H1 (cell line): Measurements from ENCODE around the gene SHISA9. TPM values are rescaled to one million over a fixed set of nuclear protein-coding genes. Genes with fewer than 3 reads are reported as not detected.

ENCODE experiments used
- CTCF ChIA-PET: fragments of 300-600 bp; sonication (Branson Sonifier 250); formaldehyde crosslinking; loops from one replicate; lab custom pipeline; 2021; ENCODE audit not compliant: partially characterized antibody; lab: Charles Lee
- POLR2A ChIA-PET: fragments of 300-600 bp; sonication (Branson Sonifier 250); formaldehyde crosslinking; loops from one replicate; lab custom pipeline; 2021; ENCODE audit warnings: inconsistent platforms; ENCODE audit not compliant: partially characterized antibody; lab: Charles Lee
- DNase-seq, 2 experiments: peaks; one replicate each; pipeline versions ENCODE4 v3.0.0 to v3.0.0-alpha.2; 2010 to 2022; ENCODE audit warnings: low spot score in 2 of 2, low read depth in 1 of 2, mixed read lengths in 1 of 2
- FAIRE-seq: peaks from 2 replicates; lab custom pipeline; 2011; peaks lifted over from hg19 to GRCh38; lab: Jason Lieb, UNC
- H2AFZ ChIP-seq: 2 replicates; pipeline ENCODE4 v1.8.1; 2012; ENCODE audit warnings: low read length, inconsistent platforms
- H2AK5ac ChIP-seq: 2 replicates; pipeline ENCODE4 v1.6.1; 2013; ENCODE audit warnings: low read depth, low read length
- H2BK120ac ChIP-seq: replicated peaks from 2 replicates; pipeline ENCODE3; 2013; ENCODE audit warnings: low read depth, low read length, inconsistent platforms
- H2BK12ac ChIP-seq: 2 replicates; pipeline ENCODE4 v1.6.1; 2013; ENCODE audit warnings: low read depth, low read length
- H2BK15ac ChIP-seq: 2 replicates; pipeline ENCODE4 v1.6.1; 2013; ENCODE audit warnings: low read length
- H2BK20ac ChIP-seq: 2 replicates; pipeline ENCODE4 v1.6.1; 2013; ENCODE audit warnings: low read length
- H2BK5ac ChIP-seq: 2 replicates; pipeline ENCODE4 v1.6.1; 2013; ENCODE audit warnings: low read depth, low read length
- H3K14ac ChIP-seq: 2 replicates; pipeline ENCODE4 v1.6.1; 2013; ENCODE audit warnings: inconsistent platforms; ENCODE audit not compliant: insufficient read length
- H3K18ac ChIP-seq: 2 replicates; pipeline ENCODE4 v1.6.1; 2013; ENCODE audit warnings: low read length; ENCODE audit errors: extremely low read depth
- H3K23ac ChIP-seq: 2 replicates; pipeline ENCODE4 v1.6.1; 2013; ENCODE audit warnings: inconsistent platforms; ENCODE audit not compliant: insufficient read length
- H3K23me2 ChIP-seq: 2 replicates; pipeline ENCODE4 v1.6.1; 2013; ENCODE audit warnings: low read depth, low read length
- H3K27ac ChIP-seq: 2 replicates; pipeline ENCODE4 v1.6.1; 2011; ENCODE audit warnings: low read depth, low read length, inconsistent platforms
- H3K27me3 ChIP-seq, 4 experiments: replicated peaks in 1 of 4; 1 replicate in 1 of 4; 2 replicates in 3 of 4; pipeline versions ENCODE4 v1.6.1 to v1.8.1; 2011 to 2013; ENCODE audit warnings: low read length in 3 of 4, mild to moderate bottlenecking in 3 of 4, inconsistent platforms in 2 of 4, mixed read lengths in 2 of 4, moderate library complexity in 1 of 4; ENCODE audit not compliant: control insufficient read depth in 3 of 4, insufficient read depth in 3 of 4; ENCODE audit errors: extremely low read depth in 1 of 4
- H3K36me3 ChIP-seq, 4 experiments: 2 replicates each; pipeline versions ENCODE4 v1.6.1 to v1.8.1; 2011 to 2013; ENCODE audit warnings: mild to moderate bottlenecking in 4 of 4, low read length in 3 of 4, moderate library complexity in 2 of 4, control low read depth in 1 of 4, inconsistent platforms in 1 of 4; ENCODE audit not compliant: insufficient read depth in 4 of 4, control insufficient read depth in 2 of 4
- H3K4ac ChIP-seq: replicated peaks from 2 replicates; pipeline ENCODE3; 2013; ENCODE audit warnings: low read length, low read depth, mixed read lengths, inconsistent platforms; ENCODE audit not compliant: insufficient read length
- H3K4me1 ChIP-seq, 4 experiments: replicated peaks in 1 of 4; 1 replicate in 1 of 4; 2 replicates in 3 of 4; pipeline versions ENCODE4 v1.6.1 to v1.8.1; 2011 to 2013; ENCODE audit warnings: low read length in 3 of 4, inconsistent platforms in 2 of 4, mixed read lengths in 1 of 4; ENCODE audit not compliant: insufficient read depth in 4 of 4, control insufficient read depth in 3 of 4
- H3K4me2 ChIP-seq, 2 experiments: 2 replicates each; pipeline versions ENCODE4 v1.6.1 to v1.8.1; 2011 to 2013; ENCODE audit warnings: low read depth in 2 of 2, low read length in 2 of 2, control low read depth in 1 of 2, inconsistent platforms in 1 of 2, mild to moderate bottlenecking in 1 of 2; ENCODE audit not compliant: insufficient read depth in 1 of 2
- H3K4me3 ChIP-seq, 4 experiments: fragments of 200-600, 300-600 bp in 1 of 4; sonication (generic), shearing (Covaris generic), sonication (Bioruptor Twin) in 1 of 4; 2 replicates each; pipeline versions ENCODE4 v1.5.1 to v1.8.1; 2011 to 2016; ENCODE audit warnings: low read length in 4 of 4, low read depth in 3 of 4, control low read depth in 2 of 4, inconsistent platforms in 2 of 4, mild to moderate bottlenecking in 2 of 4, mixed read lengths in 1 of 4, moderate library complexity in 1 of 4; ENCODE audit not compliant: insufficient read depth in 2 of 4; ENCODE audit errors: extremely low read depth in 1 of 4
- H3K56ac ChIP-seq: replicated peaks from 2 replicates; pipeline ENCODE3; 2013; ENCODE audit warnings: low read depth, mild to moderate bottlenecking, mixed read lengths, low read length, inconsistent platforms; ENCODE audit not compliant: insufficient read length
- H3K79me1 ChIP-seq: 2 replicates; pipeline ENCODE4 v1.6.1; 2013; ENCODE audit warnings: low read depth, low read length, control low read depth
- H3K79me2 ChIP-seq, 2 experiments: 2 replicates each; pipeline versions ENCODE4 v1.6.1 to v1.8.1; 2012 to 2013; ENCODE audit warnings: low read length in 2 of 2, mild to moderate bottlenecking in 2 of 2, inconsistent platforms in 1 of 2; ENCODE audit not compliant: insufficient read depth in 2 of 2, control insufficient read depth in 1 of 2
- H3K9ac ChIP-seq, 4 experiments: replicated peaks in 1 of 4; 1 replicate in 1 of 4; 2 replicates in 3 of 4; pipeline versions ENCODE4 v1.6.1 to v1.8.1; 2011 to 2013; ENCODE audit warnings: low read depth in 3 of 4, low read length in 3 of 4, control low read depth in 2 of 4, mild to moderate bottlenecking in 2 of 4, moderate library complexity in 2 of 4, inconsistent platforms in 1 of 4; ENCODE audit errors: extremely low read depth in 1 of 4
- H3K9me3 ChIP-seq, 2 experiments: 2 replicates each; pipeline versions ENCODE4 v1.6.1 to v1.8.1; 2012 to 2013; ENCODE audit warnings: mild to moderate bottlenecking in 2 of 2, moderate library complexity in 2 of 2, control low read depth in 1 of 2, inconsistent platforms in 1 of 2, low read depth in 1 of 2, low read length in 1 of 2, mixed read lengths in 1 of 2; ENCODE audit not compliant: insufficient read depth in 2 of 2
- H4K20me1 ChIP-seq, 2 experiments: replicated peaks in 1 of 2; 2 replicates each; pipeline versions ENCODE3 to v1.8.1; 2011 to 2013; ENCODE audit warnings: inconsistent platforms in 2 of 2, low read length in 2 of 2, mild to moderate bottlenecking in 1 of 2; ENCODE audit not compliant: insufficient read depth in 2 of 2, control insufficient read depth in 1 of 2
- H4K5ac ChIP-seq: 2 replicates; pipeline ENCODE4 v1.6.1; 2013; ENCODE audit warnings: low read length, low read depth, mixed read lengths, inconsistent platforms; ENCODE audit not compliant: insufficient read length
- H4K8ac ChIP-seq: 2 replicates; pipeline ENCODE4 v1.8.0; 2013; ENCODE audit warnings: mild to moderate bottlenecking, moderate library complexity, low read length, inconsistent platforms; ENCODE audit not compliant: insufficient read depth; ENCODE audit errors: extremely low read depth
- H4K91ac ChIP-seq: replicated peaks from 2 replicates; pipeline ENCODE3; 2013; ENCODE audit warnings: low read length, mixed read lengths, inconsistent platforms; ENCODE audit not compliant: insufficient read length
- MAFK ChIP-seq: IDR thresholded peaks from 2 replicates; pipeline ENCODE4 v1.6.1; 2012; ENCODE audit warnings: low read depth, mild to moderate bottlenecking, improper control_type of control experiment, low read length
- MAX ChIP-seq: IDR thresholded peaks from 2 replicates; pipeline ENCODE4 v1.6.1; 2012; ENCODE audit warnings: inconsistent platforms
- TCF12 ChIP-seq: IDR thresholded peaks from 2 replicates; pipeline ENCODE4 v1.6.1; 2011; ENCODE audit warnings: low read depth, mild to moderate bottlenecking, low read length
- TEAD4 ChIP-seq: IDR thresholded peaks from 2 replicates; pipeline ENCODE4 v1.6.1; 2012; ENCODE audit warnings: low read depth, low read length, inconsistent platforms, mixed read lengths
- polyA plus RNA-seq, 7 experiments: library from polyadenylated mRNA; depleted of rRNA in 3 of 7; stranded (reverse) in 5 of 7; unstranded in 2 of 7; fragments of >200 nt in 5 of 7; fragments of 200-250 nt in 2 of 7; gene quantifications; 1 replicate in 5 of 7; 2 replicates in 1 of 7; 4 replicates in 1 of 7; pipeline versions ENCODE4 v1.2.1 to v1.2.3, GENCODE V29; 2011 to 2013; ENCODE audit warnings: missing spikeins in 2 of 7, mixed read lengths in 2 of 7
- total RNA-seq: library from RNA; stranded (reverse); fragmentation: NEBNext Ultra II Directional; extraction: Animal tissue kit (Norgen Biotek cat#: 25700); gene quantifications from 2 replicates; pipeline ENCODE4 v1.2.1, GENCODE V29; 2021

SHISA9 gene
- total and polyA plus RNA-seq, 2 of the 8 experiments (the other 6 are each of a cell fraction or from before 2014, with no cell fraction given): 25.6 to 39.8 TPM

- FAIRE-seq: no peak
- CTCF ChIA-PET: interaction anchor here (0.9 kb wide), 1 partner anchor 11 kb away, joined by 3 read pairs; no protein-coding TSS in a partner anchor
Measured at GRCh38 chr16:12959072-12959471, 57.7 kb downstream of the SHISA9 start.

More at GRCh38 chr16:12959072-12959471, 57.7 kb downstream of the SHISA9 start:
- H3K79me1 ChIP-seq: peaks cover 9% of the 10 kb centered on the region
- H2BK5ac ChIP-seq: no peak overlapping the region
- POLR2A ChIA-PET: no interaction called here
- no peak overlapping the region for H3K23ac ChIP-seq
- H3K23me2 ChIP-seq: no peaks in the 10 kb centered on the region
- H2AFZ ChIP-seq: no peak overlapping the region
- no peak overlapping the region for H2BK20ac ChIP-seq
- no peak overlapping the region for H3K4ac ChIP-seq
- no peak overlapping the region for H4K5ac ChIP-seq
- no peaks in the 10 kb centered on the region; a peak in 1 of 8 replicates for H3K36me3 ChIP-seq
- H3K56ac ChIP-seq: no peak overlapping the region
- H2BK12ac ChIP-seq: no peak overlapping the region
- H3K18ac ChIP-seq: no peak overlapping the region
- H3K9me3 ChIP-seq: no peaks in the 10 kb centered on the region
- peaks cover 0 to 75% of the 10 kb centered on the region in 2 experiments; a peak in 2 of 4 replicates for H3K79me2 ChIP-seq
- H3K4me1 ChIP-seq: 0 out of 7 replicates have a peak, but pooled peaks cover 0 to 2% (median 0%) of the 10 kb centered on the region in 4 experiments
- H2AK5ac ChIP-seq: no peak overlapping the region
- no peaks in the 10 kb centered on the region for H3K27me3 ChIP-seq
- no peak overlapping the region for H4K8ac ChIP-seq
- H3K14ac ChIP-seq: no peak overlapping the region
- peaks cover 2 to 4% of the 10 kb centered on the region in 2 experiments for H4K20me1 ChIP-seq
- H3K27ac ChIP-seq: no peak overlapping the region
- H3K4me3 ChIP-seq: no peak overlapping the region
- DNase-seq: no peak
- TF ChIP-seq TEAD4 (no peak), MAFK (no peak), MAX (no peak), TCF12 (no peak)
- no peak overlapping the region for H4K91ac ChIP-seq
- no peak overlapping the region for H2BK15ac ChIP-seq
- no peak overlapping the region for H3K9ac ChIP-seq
- H3K4me2 ChIP-seq: no peak overlapping the region
- H2BK120ac ChIP-seq: no peak overlapping the region
